ENCODE results near the gene TIMM13.

Gene TIMM13

DNA sequence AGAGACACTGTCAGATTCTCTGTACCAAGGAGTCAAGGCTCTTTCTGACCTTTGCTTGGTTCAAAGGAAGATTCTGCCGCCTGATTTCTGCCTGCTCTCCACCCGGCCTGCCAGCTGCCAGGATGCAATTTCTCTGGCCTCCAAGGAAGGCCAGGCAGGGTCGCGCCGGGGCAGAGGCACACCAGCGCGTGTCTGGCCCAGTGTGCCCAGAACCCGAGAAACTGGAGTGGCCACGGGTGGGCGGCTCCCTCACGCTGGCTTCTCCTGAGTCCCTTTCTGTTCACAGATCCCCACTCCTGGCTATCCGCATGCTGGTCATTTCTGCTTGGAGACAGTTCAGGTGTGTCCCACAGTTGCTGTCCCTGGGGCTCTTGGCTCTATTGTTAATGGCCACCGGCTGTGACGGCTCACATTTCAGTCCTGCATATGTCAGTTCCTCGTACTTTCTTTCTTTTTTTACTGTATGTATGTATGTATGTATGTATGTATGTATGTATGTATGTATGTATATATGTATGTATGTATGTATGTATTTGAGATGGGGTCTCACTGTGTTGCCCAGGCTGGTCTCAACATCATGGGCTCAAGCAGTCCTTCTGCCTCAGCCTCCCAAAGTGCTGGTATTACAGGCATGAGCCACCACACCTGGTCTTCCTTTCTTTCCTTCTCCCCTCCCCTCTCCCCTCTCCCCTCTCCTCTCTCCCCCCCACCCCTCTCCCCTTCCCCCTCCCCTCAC is 50.4 kb downstream of the TIMM13 start:
- DNase-seq = no peak
